Measurements from ENCODE around the gene ZNF555. TPM values are rescaled to one million over a fixed set of nuclear protein-coding genes. Genes with fewer than 3 reads are reported as not detected.

The ZNF555 gene
- polyA plus RNA-seq, 1 experiment: 7.1 TPM

DNA sequence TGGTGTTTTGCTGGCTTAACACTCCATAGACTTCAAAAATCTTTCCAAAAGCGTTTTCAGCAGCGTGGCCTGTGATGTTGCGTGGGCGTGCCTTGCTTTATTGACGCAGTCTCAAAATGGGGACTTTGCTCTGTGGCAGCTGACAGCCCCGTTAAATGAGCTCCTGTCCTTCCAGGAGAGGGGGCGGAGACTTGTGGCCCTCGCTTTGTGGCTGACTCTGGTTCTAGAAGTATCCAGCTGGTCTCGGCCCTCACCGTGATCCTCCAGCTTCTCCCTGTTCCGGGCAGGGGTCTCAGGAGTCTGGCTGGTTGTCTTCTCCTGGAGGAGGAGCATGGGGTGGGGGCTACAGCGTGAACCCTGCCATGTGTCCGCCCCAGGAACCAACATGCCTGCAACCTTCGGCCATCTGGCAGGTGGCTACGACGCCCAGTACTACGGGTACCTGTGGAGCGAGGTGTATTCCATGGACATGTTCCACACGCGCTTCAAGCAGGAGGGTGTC lies 30.0 kb upstream of the ZNF555 start:
- ChIA-PET CTCF (interaction anchor here (1.6 kb wide), 1 partner anchor 8 kb away, joined by 3 read pairs; no protein-coding TSS in a partner anchor), POLR2A (no interaction called here)
- no peak for DNase-seq (ENCODE audit: low read depth, low spot score)
- Histone ChIP-seq H3K27ac (ENCODE audit: low read depth, low read length) (no peak overlapping the region), H3K27me3 (ENCODE audit: control insufficient read depth, insufficient read depth, low read length) (no peaks in the 10 kb centered on the region), H3K4me3 (ENCODE audit: low read depth, low read length) (no peak overlapping the region), H3K9me3 (ENCODE audit: control insufficient read depth, insufficient read depth, low read length) (peaks cover under 1% of the 10 kb centered on the region; the same call in 1 of the 2 replicates)
- TF ChIP-seq, protein P1, sequence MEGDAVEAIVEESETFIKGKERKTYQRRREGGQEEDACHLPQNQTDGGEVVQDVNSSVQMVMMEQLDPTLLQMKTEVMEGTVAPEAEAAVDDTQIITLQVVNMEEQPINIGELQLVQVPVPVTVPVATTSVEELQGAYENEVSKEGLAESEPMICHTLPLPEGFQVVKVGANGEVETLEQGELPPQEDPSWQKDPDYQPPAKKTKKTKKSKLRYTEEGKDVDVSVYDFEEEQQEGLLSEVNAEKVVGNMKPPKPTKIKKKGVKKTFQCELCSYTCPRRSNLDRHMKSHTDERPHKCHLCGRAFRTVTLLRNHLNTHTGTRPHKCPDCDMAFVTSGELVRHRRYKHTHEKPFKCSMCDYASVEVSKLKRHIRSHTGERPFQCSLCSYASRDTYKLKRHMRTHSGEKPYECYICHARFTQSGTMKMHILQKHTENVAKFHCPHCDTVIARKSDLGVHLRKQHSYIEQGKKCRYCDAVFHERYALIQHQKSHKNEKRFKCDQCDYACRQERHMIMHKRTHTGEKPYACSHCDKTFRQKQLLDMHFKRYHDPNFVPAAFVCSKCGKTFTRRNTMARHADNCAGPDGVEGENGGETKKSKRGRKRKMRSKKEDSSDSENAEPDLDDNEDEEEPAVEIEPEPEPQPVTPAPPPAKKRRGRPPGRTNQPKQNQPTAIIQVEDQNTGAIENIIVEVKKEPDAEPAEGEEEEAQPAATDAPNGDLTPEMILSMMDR (IDR thresholded peaks at IDR 0.05; ENCODE audit: low read depth, low read length): no peak

DNA sequence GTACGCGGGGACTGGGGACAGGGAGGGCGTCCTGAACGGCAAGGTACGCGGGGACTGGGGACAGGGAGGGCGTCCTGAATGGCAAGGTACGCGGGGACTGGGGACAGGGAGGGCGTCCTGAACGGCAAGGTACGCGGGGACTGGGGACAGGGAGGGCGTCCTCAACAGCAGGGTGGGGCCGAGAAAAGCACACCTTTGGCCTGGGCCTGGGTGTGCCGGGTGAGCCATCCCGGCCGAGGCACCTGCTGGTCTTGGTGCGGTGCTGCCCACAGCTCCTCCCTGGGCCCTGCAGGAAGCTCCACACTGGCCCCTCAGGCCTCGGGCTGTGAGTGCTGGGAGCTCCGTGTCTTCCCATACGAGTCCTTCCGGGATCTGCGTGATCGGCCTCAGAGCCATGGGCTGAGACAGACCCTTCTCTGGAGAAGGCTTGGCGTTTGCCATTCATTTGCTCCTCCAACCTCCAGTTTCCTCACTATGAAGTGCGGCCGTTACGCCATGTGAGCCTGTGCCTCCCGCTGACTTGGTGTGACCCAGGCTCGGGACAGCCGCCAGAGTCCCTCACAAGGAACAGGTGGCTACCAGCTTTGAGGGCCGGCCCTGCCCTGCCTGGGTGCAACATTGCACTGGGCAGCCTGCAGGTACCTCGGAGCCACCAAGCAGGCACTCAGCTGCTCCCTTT lies 29.4 kb upstream of the ZNF555 start:
- ChIA-PET CTCF (no interaction called here), POLR2A (no interaction called here)

DNA sequence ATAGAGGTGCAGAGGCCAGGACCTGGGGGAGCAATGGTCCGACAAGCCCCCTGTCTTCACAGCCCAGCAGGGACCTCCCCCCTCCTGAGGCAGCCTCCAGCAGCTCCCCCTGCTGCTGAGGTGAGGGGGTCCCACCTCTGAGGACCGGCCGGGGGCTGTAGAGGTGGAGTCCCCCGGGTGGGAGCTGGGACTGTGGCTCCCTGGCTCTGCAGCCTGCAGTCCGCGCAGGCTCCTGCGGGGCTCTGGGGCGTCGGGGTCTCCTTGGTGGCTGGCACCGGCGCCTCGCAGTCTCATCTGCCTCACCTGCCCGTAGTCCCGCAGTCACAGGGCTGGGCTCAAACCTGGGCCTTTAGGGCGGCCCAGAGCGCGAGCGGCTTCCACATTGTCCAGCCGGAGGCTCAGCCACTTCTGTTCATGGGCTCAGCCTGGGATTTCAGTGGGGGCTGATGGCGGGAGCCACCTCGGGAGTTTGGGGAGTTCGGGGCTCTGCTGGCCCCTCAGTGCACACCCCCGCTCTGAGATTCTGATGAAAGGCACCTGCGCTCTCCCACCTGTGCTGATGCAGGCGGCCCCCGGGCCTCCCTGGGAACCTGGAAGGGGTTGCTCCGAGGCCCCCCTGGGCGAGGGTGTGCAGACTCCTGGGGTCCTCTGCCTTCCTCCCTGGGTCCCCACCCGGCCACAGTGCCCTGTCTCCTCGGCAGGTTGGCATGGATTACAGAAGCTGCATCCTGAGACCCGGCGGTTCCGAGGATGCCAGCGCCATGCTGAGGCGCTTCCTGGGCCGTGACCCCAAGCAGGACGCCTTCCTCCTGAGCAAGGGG lies 28.7 kb upstream of the ZNF555 start:
- peaks cover 10% of the 10 kb centered on the region; the same call in 1 of the 2 replicates for H3K9me3 ChIP-seq (ENCODE audit: control insufficient read depth, insufficient read depth, low read length)
- no peak overlapping the region for H3K4me3 ChIP-seq (ENCODE audit: low read depth, low read length)
- no peak for DNase-seq (ENCODE audit: low read depth, low spot score)
- CTCF ChIA-PET: no interaction called here
- H3K27me3 ChIP-seq (ENCODE audit: control insufficient read depth, insufficient read depth, low read length): no peaks in the 10 kb centered on the region
- POLR2A ChIA-PET: no interaction called here
- no peak overlapping the region for H3K27ac ChIP-seq (ENCODE audit: low read depth, low read length)
- TF ChIP-seq, protein P1 (IDR thresholded peaks at IDR 0.05; ENCODE audit: low read depth, low read length): no peak

More for the DNA sequence above, 29.4 kb upstream of the ZNF555 start:
- Histone ChIP-seq H3K9me3 (ENCODE audit: control insufficient read depth, insufficient read depth, low read length) (peaks cover 6% of the 10 kb centered on the region; the same call in 1 of the 2 replicates), H3K27me3 (ENCODE audit: control insufficient read depth, insufficient read depth, low read length) (no peaks in the 10 kb centered on the region), H3K4me3 (ENCODE audit: low read depth, low read length) (no peak overlapping the region), H3K27ac (ENCODE audit: low read depth, low read length) (no peak overlapping the region)
- DNase-seq (ENCODE audit: low read depth, low spot score): no peak
- TF ChIP-seq, protein P1 (IDR thresholded peaks at IDR 0.05; ENCODE audit: low read depth, low read length): no peak

DNA sequence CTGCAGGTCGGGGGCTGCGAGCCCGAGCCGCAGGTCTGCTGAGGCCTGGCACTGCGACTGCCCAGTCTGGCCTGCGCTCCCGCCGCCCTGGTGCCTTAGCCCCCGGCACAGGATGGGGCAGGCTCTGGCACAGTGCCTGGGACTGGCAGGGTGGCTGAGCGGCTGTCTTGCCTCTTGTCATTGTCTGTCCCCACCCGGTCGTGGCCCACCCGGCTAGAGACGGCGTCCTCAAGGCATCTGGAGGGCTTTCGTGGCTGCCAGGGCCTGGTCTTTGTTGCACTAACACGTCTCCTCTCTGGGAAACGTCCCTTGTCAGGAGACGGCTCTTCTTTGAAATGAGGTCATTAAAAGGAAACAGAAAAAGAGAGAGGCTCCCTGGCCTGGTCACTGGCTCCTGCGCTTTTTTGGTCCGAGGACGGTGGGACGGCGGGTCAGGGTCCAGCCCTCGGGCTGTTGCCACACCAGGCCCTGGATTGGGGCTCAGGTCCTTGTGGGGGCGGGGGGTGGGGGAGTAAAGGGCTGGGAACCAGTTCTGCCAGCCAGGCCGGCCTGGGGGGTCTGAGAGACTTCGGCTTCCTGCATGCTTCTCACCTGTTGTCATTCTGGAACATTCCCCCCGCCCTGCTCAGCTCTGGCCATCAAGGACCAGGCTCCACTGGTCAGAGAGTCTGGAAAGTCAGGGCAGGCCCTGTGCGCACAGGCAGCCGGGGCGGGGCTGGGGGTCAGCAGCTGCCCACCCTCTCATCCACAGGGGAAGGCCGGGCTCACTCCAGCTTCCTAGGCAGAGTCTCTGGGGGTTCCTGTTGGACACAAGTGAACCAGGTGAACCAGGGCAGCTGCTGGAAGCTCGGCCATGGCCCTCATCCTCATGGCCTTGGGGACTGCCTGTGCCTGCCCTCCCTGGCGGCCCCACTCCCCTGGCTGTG lies 27.8 kb upstream of the ZNF555 start:
- ChIA-PET CTCF (no interaction called here), POLR2A (no interaction called here)
- H3K4me3 ChIP-seq (ENCODE audit: low read depth, low read length): no peak overlapping the region
- DNase-seq (ENCODE audit: low read depth, low spot score): no peak
- H3K27ac ChIP-seq (ENCODE audit: low read depth, low read length): no peak overlapping the region
- H3K9me3 ChIP-seq (ENCODE audit: control insufficient read depth, insufficient read depth, low read length): peaks cover 10% of the 10 kb centered on the region; the same call in 1 of the 2 replicates
- TF ChIP-seq, protein P1 (IDR thresholded peaks at IDR 0.05; ENCODE audit: low read depth, low read length): no peak
- no peaks in the 10 kb centered on the region for H3K27me3 ChIP-seq (ENCODE audit: control insufficient read depth, insufficient read depth, low read length)

Measured in AG04450 (cell line).